ENCODE measurements around the gene INSYN2B. TPM values are rescaled to one million over a fixed set of nuclear protein-coding genes. Genes with fewer than 3 reads are reported as not detected.

INSYN2B gene
- total RNA-seq, result 5.5 and 6.8 TPM in 2 replicates

DNA sequence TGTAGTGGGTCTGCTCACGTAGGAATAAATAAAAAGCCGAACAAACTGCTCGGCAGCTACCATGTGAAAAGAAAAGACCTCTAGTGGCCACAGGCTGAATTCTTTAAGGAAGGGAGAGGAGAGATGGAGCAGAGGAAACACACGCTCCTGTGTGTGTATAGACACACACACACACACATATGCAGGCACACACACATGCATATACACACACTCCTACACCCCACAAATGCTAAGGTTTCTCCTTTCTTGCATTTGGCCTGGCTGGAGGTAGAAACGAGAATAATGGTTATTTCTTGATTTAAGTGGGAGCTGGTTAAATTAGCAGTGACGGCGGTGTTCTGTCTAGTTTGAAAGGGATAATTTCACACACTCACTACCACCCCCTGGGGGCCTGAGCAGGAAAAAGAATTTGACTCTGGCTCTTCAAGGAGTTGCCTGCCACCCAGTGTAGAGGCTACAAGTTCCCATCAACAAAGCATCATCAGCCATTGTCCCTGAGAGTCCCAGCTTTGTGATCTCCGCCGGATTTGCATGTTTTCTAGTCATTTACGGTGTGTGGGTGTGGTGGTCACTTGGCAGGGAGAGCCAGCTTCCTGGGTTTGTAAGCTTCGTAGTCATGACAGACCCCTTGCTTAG, at the start of gene INSYN2B:
TSS of gene INSYN2B (minus strand) at position 78 of the 636 bp plus-strand sequence. CDS start 96,597 bp downstream, outside the sequence.

Other genes with a start within 250 kb of the INSYN2B start
- gene FOXI1, start 125.4 kb upstream of the INSYN2B start, total RNA-seq, result not detected in 2 replicates

Measured in epithelial cell of umbilical artery (primary cell).